Measurements from ENCODE around the gene ABCC3.

Gene ABCC3

GRCh38 chr17:50684612-50685333 lies 50.1 kb downstream of the ABCC3 start:
- no peak for DNase-seq (ENCODE audit: low read depth)

GRCh38 chr17:50685334-50685665 lies 50.6 kb downstream of the ABCC3 start:
- DNase-seq (ENCODE audit: low read depth): no peak

GRCh38 chr17:50685691-50686493 lies 51.2 kb downstream of the ABCC3 start:
- no peak for DNase-seq (ENCODE audit: low read depth)

DNA sequence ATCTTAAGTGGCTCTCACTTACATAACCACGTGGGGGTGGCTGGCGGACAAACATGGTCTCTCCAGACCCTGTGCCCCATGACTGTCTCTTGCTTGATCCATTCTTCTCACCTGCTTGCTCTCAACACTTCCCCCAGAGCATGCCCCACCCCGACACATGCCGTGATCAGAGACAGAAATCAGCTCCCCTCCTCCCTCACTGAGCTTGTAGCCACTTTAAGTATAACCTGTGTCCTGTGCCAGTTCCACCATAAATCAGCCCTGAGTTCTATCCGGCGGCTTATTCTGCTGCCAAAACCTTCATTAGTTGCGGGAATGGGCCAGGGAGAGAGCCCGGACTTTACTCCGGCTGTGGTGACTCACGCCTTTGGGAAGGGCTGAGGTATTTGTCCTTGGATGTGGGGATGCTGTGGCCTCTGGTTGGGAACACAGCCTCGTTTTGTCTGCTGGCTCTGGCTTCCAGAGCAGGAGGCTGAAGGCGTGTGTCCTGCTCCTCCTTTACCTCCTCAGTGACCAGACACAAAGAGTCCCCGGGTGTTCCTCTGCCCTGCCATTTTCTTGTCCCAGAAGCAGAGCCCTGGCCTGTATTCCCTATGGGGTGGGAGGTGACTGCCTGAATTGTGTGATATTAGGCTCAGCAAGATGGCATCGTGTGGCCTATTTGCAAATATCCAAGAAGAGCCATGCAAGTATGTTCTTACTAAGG lies 52.0 kb downstream of the ABCC3 start:
- no peak for DNase-seq (ENCODE audit: low read depth)

DNA sequence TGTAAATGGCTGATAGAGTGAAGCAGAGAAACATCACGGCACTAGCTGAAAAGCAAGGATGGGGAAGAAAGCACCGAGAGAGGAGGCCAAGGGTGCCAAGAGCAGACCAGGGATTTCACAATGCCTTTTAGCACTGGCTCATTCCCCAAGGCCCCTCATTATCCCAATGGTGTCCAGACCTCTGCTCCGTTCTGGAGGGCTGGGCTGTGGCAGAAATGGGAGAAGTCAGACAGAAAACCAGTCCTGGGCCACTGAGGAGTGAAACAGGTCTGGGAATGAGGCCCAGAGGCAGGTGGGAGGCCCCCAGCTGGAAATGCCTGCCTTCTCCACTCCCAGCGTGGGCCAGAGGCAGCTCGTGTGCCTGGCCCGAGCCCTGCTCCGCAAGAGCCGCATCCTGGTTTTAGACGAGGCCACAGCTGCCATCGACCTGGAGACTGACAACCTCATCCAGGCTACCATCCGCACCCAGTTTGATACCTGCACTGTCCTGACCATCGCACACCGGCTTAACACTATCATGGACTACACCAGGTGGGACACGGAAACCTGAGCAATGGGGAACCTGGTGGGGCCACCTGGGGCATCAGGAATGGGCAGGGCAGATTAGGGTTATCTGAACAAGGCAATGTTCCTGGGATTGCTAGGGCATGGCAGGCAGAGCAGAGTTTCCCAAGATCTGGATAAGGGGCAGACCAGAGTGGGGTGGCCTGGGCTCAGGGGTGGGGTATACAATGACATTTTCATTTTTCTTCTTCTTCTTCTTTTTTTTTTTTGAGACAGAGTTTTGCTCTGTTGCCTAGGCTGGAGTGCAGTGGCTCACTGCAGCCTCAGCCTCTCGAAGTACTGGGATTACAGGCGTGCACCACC lies 52.8 kb downstream of the ABCC3 start:
- no peak for DNase-seq (ENCODE audit: low read depth)

GRCh38 chr17:50688245-50688644 lies 53.6 kb downstream of the ABCC3 start:
- no peak for DNase-seq (ENCODE audit: low read depth)

DNA sequence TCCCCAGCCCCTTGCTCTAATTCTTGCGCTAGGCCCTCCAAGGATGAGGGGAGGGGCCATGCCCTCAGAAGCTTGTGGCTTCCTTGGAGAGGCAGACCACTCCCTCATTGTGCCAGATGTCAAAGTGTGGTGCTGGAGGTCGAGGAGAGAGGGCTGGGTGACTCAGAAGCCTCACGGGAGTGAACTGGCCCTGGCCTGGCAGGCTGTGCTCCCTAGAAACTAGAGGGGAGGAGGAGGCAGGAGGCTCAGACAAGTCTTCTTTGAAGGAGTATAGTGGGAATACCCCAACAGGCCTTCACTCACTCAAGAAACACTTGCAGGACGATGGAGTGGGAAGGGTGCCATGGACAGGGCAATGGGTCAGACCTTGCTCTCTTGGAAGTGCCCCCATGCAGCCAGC lies 54.6 kb downstream of the ABCC3 start:
- no peak for DNase-seq (ENCODE audit: low read depth)

DNA sequence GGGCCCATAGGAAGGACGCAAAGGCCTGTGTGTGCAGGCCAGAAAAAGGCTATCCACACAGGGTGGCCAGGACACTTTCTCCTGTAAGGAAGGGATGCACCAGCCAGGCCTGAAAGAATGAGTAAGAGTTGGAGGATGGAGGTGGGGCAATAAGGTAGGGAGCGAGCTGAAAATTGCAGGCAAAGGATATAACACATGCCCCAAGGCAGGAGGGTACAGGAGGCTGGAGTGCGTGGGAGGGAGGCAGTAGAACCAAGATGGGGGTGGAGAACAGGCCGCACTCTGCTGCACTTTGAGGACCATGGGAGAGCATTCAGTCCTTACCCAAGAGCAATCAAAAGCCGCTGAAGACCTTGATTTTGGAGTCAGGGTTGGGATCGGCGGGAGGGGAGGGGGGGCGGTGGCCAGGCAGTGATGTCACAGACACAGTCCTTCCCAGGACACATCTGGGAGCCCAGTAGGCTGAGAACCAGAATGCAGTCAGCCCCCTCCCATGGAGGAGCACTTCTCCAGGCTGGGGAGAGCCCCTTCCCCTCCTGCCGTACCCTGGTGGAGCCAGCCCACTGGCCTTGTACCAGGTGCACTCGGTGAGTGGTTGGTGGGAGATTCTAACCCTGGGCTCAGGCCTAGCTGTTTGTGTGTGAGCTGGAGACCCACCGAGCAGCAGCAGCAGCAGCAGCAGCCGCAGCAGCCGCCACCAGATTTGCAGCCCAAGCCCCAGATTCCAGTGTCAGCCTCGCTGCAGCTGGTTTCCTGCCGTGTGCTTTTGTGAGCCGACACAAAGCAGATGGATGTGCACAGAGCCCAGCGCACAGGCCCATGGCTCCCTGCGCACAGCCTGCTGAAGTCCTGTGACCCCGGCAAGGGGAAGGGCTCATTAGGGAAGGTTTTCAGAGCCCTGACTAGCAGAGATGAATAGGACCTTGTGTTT lies 55.5 kb downstream of the ABCC3 start:
- no peak for DNase-seq (ENCODE audit: low read depth)

- DNase-seq (ENCODE audit: low read depth): no peak
Observed at GRCh38 chr17:50690887-50691549, 56.3 kb downstream of the ABCC3 start.

DNA sequence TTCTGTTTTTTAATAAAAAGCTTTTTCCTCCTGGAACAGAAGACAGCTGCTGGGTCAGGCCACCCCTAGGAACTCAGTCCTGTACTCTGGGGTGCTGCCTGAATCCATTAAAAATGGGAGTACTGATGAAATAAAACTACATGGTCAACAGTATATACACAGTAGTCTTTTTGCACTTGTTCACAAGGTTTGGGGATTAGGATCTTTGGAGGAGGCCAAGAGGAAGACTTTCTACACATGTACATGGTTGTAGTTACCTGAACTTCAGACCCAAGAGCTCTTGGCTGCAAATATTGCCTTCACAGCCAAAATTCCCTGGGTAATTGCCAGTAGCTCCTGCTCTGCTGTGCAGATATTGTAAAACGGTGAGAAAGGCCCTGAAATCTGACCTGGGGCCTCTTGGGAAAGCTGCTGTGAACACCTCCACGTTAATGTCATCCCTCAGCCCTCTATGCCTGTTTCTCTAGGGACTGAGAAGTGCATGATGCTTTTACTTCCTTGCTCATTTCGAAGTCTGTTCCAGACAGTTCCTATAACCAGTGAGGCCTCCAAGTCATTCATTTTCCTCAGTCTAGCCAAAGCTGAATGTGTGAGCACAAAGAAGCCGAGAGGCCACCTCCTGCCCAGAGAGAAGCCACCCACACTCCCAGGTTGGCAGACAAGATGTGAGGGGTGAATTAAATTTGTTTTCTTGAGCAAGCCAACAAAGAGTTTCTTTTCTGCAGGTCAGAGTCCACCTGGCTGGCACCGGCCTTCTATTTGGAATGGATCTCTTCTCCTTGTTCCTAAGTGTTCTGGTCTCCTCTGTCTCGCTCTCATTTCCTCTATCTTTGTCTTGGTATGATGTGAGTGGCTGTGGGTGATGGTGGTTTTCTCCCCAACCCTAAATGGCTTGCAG lies 57.1 kb downstream of the ABCC3 start:
- no peak for DNase-seq (ENCODE audit: low read depth)

GRCh38 chr17:50692448-50693035 lies 57.9 kb downstream of the ABCC3 start:
- DNase-seq (ENCODE audit: low read depth): no peak

- DNase-seq (ENCODE audit: low read depth): no peak
Observed at GRCh38 chr17:50693036-50693682, 58.5 kb downstream of the ABCC3 start.

DNA sequence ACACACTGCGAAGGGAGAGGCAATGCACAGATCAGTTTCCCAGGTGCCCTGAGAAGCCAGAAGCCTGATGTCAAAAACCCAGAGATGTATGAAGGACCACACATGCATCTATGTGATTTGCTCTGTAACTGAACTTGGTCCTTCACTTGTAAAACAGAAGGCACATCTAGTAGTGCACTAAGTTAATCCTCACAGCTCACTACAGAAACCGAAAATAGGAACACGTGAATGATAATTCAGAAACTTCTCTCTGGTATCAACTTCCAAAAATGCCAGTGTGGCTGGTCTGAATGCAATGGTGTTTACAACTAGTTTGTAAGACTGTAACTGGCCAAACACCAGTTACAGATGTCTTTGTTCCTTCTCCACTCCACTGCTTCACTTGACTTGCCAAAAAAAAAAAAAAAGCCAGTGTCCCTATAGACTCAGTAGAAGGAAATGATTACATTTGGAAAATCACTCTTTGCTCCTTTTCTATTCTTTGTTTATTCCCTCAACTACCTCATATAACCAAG lies 61.7 kb downstream of the ABCC3 start:
- DNase-seq (ENCODE audit: low read depth): no peak

- DNase-seq (ENCODE audit: low read depth): no peak
Observed at GRCh38 chr17:50697062-50697461, 62.4 kb downstream of the ABCC3 start.

GRCh38 chr17:50697663-50698272 lies 63.1 kb downstream of the ABCC3 start:
- DNase-seq (ENCODE audit: low read depth): no peak

DNA sequence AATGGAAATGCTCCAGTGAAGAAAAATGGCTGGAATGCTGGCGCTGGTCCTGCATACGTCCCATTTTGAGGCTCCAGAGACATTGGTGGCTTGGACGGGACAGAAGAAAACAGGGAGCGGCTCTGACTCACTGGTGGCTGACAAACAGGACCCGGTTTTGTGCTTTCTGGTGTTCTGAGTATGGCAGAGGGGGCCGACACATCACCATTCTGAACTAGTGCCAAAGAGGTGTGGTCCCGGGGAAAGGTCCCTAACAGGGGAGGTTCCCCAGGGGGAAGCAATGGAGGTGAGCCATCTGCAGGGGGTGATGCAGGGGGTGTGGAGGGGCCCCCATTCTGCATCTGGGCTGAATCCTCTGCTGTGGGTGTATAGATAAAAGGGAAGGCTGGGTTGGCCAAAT lies 64.7 kb downstream of the ABCC3 start:
- no peak for DNase-seq (ENCODE audit: low read depth)

DNA sequence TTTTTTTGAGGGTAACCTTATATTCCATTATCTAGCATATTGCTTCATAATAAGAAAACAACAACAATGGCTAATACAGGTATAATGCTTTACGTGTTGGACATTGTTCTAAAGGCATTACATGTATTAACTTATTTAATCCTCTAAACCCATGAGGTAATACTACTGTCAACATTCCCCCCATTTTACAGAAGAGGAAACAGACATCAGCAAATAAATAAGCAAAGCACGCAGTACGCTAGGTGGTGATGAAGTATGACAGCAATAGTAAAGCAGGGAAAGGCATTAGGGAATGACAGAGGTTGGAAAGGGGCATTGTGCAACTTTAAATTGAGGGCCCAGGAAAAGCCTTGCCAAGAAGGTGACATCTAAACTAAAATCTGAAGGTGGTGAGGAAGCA lies 68.5 kb downstream of the ABCC3 start:
- no peak for DNase-seq (ENCODE audit: low read depth)

All from CMK (cell line).